HEK293 (cell line): ENCODE measurements around the gene ANKAR.

Experiments used
- CTCF ChIA-PET: fragments of 350-600 bp; formaldehyde crosslinking; extraction: SDS; loops from one replicate; lab custom pipeline; 2021; ENCODE audit warnings: antibody characterized with exemption; lab: Yijun Ruan, JAX
- POLR2A ChIA-PET: fragments of 300-600 bp; formaldehyde crosslinking; extraction: SDS; loops from one replicate; lab custom pipeline; 2020; ENCODE audit warnings: antibody characterized with exemption, inconsistent platforms; lab: Yijun Ruan, JAX
- H3K27ac ChIP-seq: fragments of 200-500 bp; sonication (Bioruptor generic); 2 replicates; pipeline ENCODE4 v1.5.1; 2014; ENCODE audit warnings: low read depth, low read length, control low read depth, inconsistent platforms; ENCODE audit errors: extremely low read depth
- H3K36me3 ChIP-seq, 2 experiments: fragments of 200-500 bp in 1 of 2; sonication (Bioruptor generic) in 1 of 2; 1 replicate in 1 of 2; 2 replicates in 1 of 2; pipeline ENCODE4 v1.5.1; 2014 to 2017; ENCODE audit warnings: inconsistent platforms in 2 of 2, low read length in 2 of 2; ENCODE audit not compliant: control insufficient read depth in 2 of 2, insufficient read depth in 1 of 2
- H3K4me1 ChIP-seq: fragments of 200-500 bp; sonication (Bioruptor generic); 2 replicates; pipeline ENCODE4 v1.5.1; 2014; ENCODE audit warnings: mild to moderate bottlenecking, low read length, inconsistent platforms; ENCODE audit not compliant: control insufficient read depth, insufficient read depth
- H3K4me3 ChIP-seq: 2 replicates; pipeline ENCODE4 v1.5.1; 2011; ENCODE audit warnings: low read depth, mild to moderate bottlenecking, control low read depth, low read length, moderate library complexity
- H3K9me3 ChIP-seq: fragments of 200-500 bp; sonication (Bioruptor generic); 2 replicates; pipeline ENCODE4 v1.5.1; 2014; ENCODE audit warnings: low read depth, low read length, inconsistent platforms; ENCODE audit not compliant: control insufficient read depth, insufficient read depth
- PRDM10 ChIP-seq: fragments of 450-650 bp; formaldehyde crosslinking; IDR thresholded peaks from 2 replicates; pipeline ENCODE4 v1.5.1; 2016; ENCODE audit warnings: missing biosample characterization, missing genetic modification characterization
- ZBTB48 ChIP-seq: fragments of 450-650 bp; formaldehyde crosslinking; IDR thresholded peaks from 2 replicates; pipeline ENCODE4 v1.5.1; 2016; ENCODE audit warnings: missing biosample characterization, missing genetic modification characterization
- ZIC2 ChIP-seq: fragments of 450-650 bp; formaldehyde crosslinking; IDR thresholded peaks from 2 replicates; pipeline ENCODE4 v1.5.1; 2016; ENCODE audit warnings: missing biosample characterization, missing genetic modification characterization
- ZNF174 ChIP-seq: fragments of 450-650 bp; formaldehyde crosslinking; IDR thresholded peaks from 2 replicates; pipeline ENCODE4 v1.5.0; 2017; ENCODE audit warnings: missing biosample characterization, mild to moderate bottlenecking, missing genetic modification characterization
- ZNF184 ChIP-seq: fragments of 450-650 bp; IDR thresholded peaks from 2 replicates; pipeline ENCODE4 v1.5.1; 2018; ENCODE audit warnings: missing biosample characterization, mild to moderate bottlenecking, missing genetic modification characterization
- ZNF266 ChIP-seq: fragments of 450-650 bp; formaldehyde crosslinking; IDR thresholded peaks from 2 replicates; pipeline ENCODE4 v1.5.1; 2016; ENCODE audit warnings: missing biosample characterization, missing genetic modification characterization, low read depth
- ZNF335 ChIP-seq: fragments of 450-650 bp; formaldehyde crosslinking; conservative IDR thresholded peaks from 2 replicates; pipeline ENCODE4 v1.5.1; 2016; ENCODE audit warnings: missing biosample characterization, missing genetic modification characterization
- ZNF350 ChIP-seq: fragments of 450-650 bp; formaldehyde crosslinking; IDR thresholded peaks from 2 replicates; pipeline ENCODE4 v1.5.0; 2017; ENCODE audit warnings: missing biosample characterization, mild to moderate bottlenecking, missing genetic modification characterization
- ZNF561 ChIP-seq: fragments of 450-650 bp; IDR thresholded peaks from 2 replicates; pipeline ENCODE4 v1.5.1; 2018; ENCODE audit warnings: missing biosample characterization, missing genetic modification characterization, borderline replicate concordance
- ZNF600 ChIP-seq: fragments of 450-650 bp; formaldehyde crosslinking; IDR thresholded peaks from 2 replicates; pipeline ENCODE4 v1.5.1; 2016; ENCODE audit warnings: missing biosample characterization, missing genetic modification characterization
- ZNF610 ChIP-seq: fragments of 450-650 bp; formaldehyde crosslinking; IDR thresholded peaks from 2 replicates; pipeline ENCODE4 v1.5.1; 2016; ENCODE audit warnings: missing biosample characterization, missing genetic modification characterization, borderline replicate concordance

The ANKAR gene

GRCh38 chr2:189628817-189629530 is 45.5 kb upstream of the ANKAR start (continued):
- 0 out of 2 replicates have a peak, but pooled peaks have one; percentile 12 for TF ChIP-seq PRDM10
- TF ChIP-seq ZNF266 (tag by site-specific recombination), result no peak
- no peak for TF ChIP-seq ZNF335
- TF ChIP-seq, all 188 proteins: peak for 2

- no peak for TF ChIP-seq ZNF561 (tag by site-specific recombination)
- 0 out of 2 replicates have a peak, but pooled peaks have one; percentile 9 for TF ChIP-seq PRDM10
- TF ChIP-seq ZNF174 (tag by site-specific recombination), result no peak
- no peak for TF ChIP-seq ZIC2 (tag by site-specific recombination)
- TF ChIP-seq ZNF350 (tag by site-specific recombination), result no peak
- Histone ChIP-seq H3K9me3 (no peaks in the 10 kb centered on the region), H3K4me3 (no peak overlapping the region), H3K4me1 (0 out of 2 replicates have a peak, but pooled peaks cover 3% of the 10 kb centered on the region), H3K27ac (no peak overlapping the region), H3K36me3 (no peaks in the 10 kb centered on the region)
- ChIA-PET CTCF (interaction anchor here (0.8 to 1.0 kb wide), 2 partner anchors 9 to 28 kb away, joined by 3 read pairs; no protein-coding TSS in a partner anchor), POLR2A (interaction anchor here (1.8 kb wide), 1 partner anchor 49 kb away, joined by 6 read pairs; the partner anchor contains the start of gene SLC40A1)
Observed at GRCh38 chr2:189629531-189630453, 44.7 kb upstream of the ANKAR start.

- POLR2A ChIA-PET, result interaction anchor here (0.7 to 0.8 kb wide), 2 partner anchors 9 to 1678 kb away, joined by 3 read pairs; no protein-coding TSS in a partner anchor
- CTCF ChIA-PET, result interaction anchor here (1.2 kb wide), 1 partner anchor 36 kb away, joined by 3 read pairs; no protein-coding TSS in a partner anchor
Observed at GRCh38 chr2:189631849-189632248, 42.6 kb upstream of the ANKAR start.

GRCh38 chr2:189633392-189633811 is 41.1 kb upstream of the ANKAR start:
- H3K27ac ChIP-seq, result no peak overlapping the region
- H3K4me1 ChIP-seq, result peaks cover 8% of the 10 kb centered on the region
- no peaks in the 10 kb centered on the region for H3K9me3 ChIP-seq
- ChIA-PET CTCF (no interaction called here), POLR2A (no interaction called here)
- H3K4me3 ChIP-seq, result no peak overlapping the region
- H3K36me3 ChIP-seq, result no peaks in the 10 kb centered on the region
- TF ChIP-seq ZNF610 (tag by site-specific recombination), result peak; percentile 97
- TF ChIP-seq ZNF184 (tag by site-specific recombination), result no peak

More at GRCh38 chr2:189631849-189632248, 42.6 kb upstream of the ANKAR start:
- H3K27ac ChIP-seq, result no peak overlapping the region
- TF ChIP-seq ZNF600 (tag by site-specific recombination) (no peak), ZBTB48 (tag by site-specific recombination) (peak; percentile 64; the same call in 1 of the 2 replicates)
- H3K9me3 ChIP-seq, result no peaks in the 10 kb centered on the region
- no peak overlapping the region for H3K4me3 ChIP-seq
- peaks cover 7% of the 10 kb centered on the region for H3K4me1 ChIP-seq
- no peaks in the 10 kb centered on the region for H3K36me3 ChIP-seq
